OCI-LY7 (cell line): Measurements from ENCODE around the gene PHAX.

ENCODE experiments used
- CTCF ChIP-seq: fragments of 200-600 bp; sonication (generic); conservative IDR thresholded peaks from 2 replicates; pipeline ENCODE4 v1.5.1; 2014; ENCODE audit warnings: mild to moderate bottlenecking, antibody characterized with exemption, low read length, moderate library complexity, mixed read lengths
- EZH2phosphoT487 ChIP-seq: fragments of 200-600 bp; sonication (generic); IDR thresholded peaks from 2 replicates; pipeline ENCODE4 v1.6.1; 2018; ENCODE audit warnings: low read depth, borderline replicate concordance, mild to moderate bottlenecking, mixed run types, antibody characterized with exemption, low read length, moderate library complexity, mixed read lengths

- TF ChIP-seq CTCF (no peak), EZH2phosphoT487 (no peak)
These were observed 47.7 kb downstream of the PHAX start for GRCh38 chr5:126648471-126648870.
